Vagina (tissue), 2 donors: ENCODE data around the gene ZCCHC7. TPM values are rescaled to one million over a fixed set of nuclear protein-coding genes. Genes with fewer than 3 reads are reported as not detected.

Source experiments
- DNase-seq, 2 donors: peaks; one replicate each; pipeline ENCODE4 v3.0.0-alpha.2; 2017; ENCODE audit errors: extremely low spot score in 2 of 2
- H3K27ac ChIP-seq: fragments of 200-600 bp; sonication (generic); one replicate; pipeline ENCODE4 v1.5.1; 2019
- H3K27me3 ChIP-seq: fragments of 200-600 bp; sonication (generic); one replicate; pipeline ENCODE4 v1.5.1; 2019
- H3K36me3 ChIP-seq, 2 donors: fragments of 200-600 bp; sonication (generic); one replicate each; pipeline ENCODE4 v1.5.1; 2017 to 2019
- H3K4me1 ChIP-seq: fragments of 200-600 bp; sonication (generic); one replicate; pipeline ENCODE4 v1.5.1; 2019
- H3K4me3 ChIP-seq, 2 donors: fragments of 200-600 bp; sonication (generic); 1 replicate in 1 of 2; 2 replicates in 1 of 2; pipeline ENCODE4 v1.5.1; 2016 to 2019
- H3K9me3 ChIP-seq: fragments of 200-600 bp; sonication (generic); one replicate; pipeline ENCODE4 v1.5.1; 2019
- CTCF ChIP-seq, 3 experiments: fragments of 450-650 bp in 2 of 3; fragments of 200-600 bp in 1 of 3; sonication (generic) in 1 of 3; IDR thresholded peaks; one replicate each; pipeline ENCODE4 v1.5.1; 2017 to 2019; ENCODE audit warnings: antibody characterized with exemption in 3 of 3, mild to moderate bottlenecking in 2 of 3, moderate library complexity in 2 of 3
- POLR2A ChIP-seq, 2 donors: fragments of 450-650 bp; IDR thresholded peaks; one replicate each; pipeline ENCODE4 v1.6.1; 2017; ENCODE audit warnings: antibody characterized with exemption in 2 of 2, mild to moderate bottlenecking in 2 of 2, moderate library complexity in 2 of 2
- POLR2AphosphoS5 ChIP-seq, 2 donors: sonication (generic); formaldehyde crosslinking; IDR thresholded peaks; one replicate each; pipeline ENCODE4 v1.9.0; 2017; ENCODE audit warnings: antibody characterized with exemption in 2 of 2, mild to moderate bottlenecking in 2 of 2, low read depth in 1 of 2; ENCODE audit not compliant: insufficient read depth in 1 of 2
- intact Hi-C: fragments of 100-400 bp; cut with DNase I; formaldehyde crosslinking; loops from one replicate; pipeline ENCODE4 v1.15.1; 2023
- total RNA-seq: library from RNA; depleted of rRNA; stranded (reverse); fragments of >200 nt; gene quantifications from one replicate; pipeline ENCODE4 v1.2.3, GENCODE V29; 2016

ZCCHC7 gene
- total RNA-seq, 1 donor from 2014 or later, result 15.2 TPM

GRCh38 chr9:37383876-37384746 is 263.7 kb downstream of the ZCCHC7 start:
- intact Hi-C loops, result no loop called here
- no peak for DNase-seq
- Histone ChIP-seq H3K4me3 (no peak overlapping the region), H3K9me3 (no peaks in the 10 kb centered on the region), H3K27me3 (no peaks in the 10 kb centered on the region), H3K27ac (no peak overlapping the region), H3K4me1 (no peaks in the 10 kb centered on the region), H3K36me3 (no peaks in the 10 kb centered on the region)
- TF ChIP-seq CTCF (IDR thresholded peaks at IDR 0.05), result no peak
- TF ChIP-seq POLR2A (IDR thresholded peaks at IDR 0.05), result no peak
- TF ChIP-seq POLR2AphosphoS5 (IDR thresholded peaks at IDR 0.05; ENCODE audit: insufficient read depth in 1 of 2, low read depth in 1 of 2), result no peak

- H3K36me3 ChIP-seq, result no peaks in the 10 kb centered on the region
- DNase-seq, result no peak
- intact Hi-C loops, result no loop called here
- H3K27ac ChIP-seq, result no peak overlapping the region
- no peaks in the 10 kb centered on the region for H3K27me3 ChIP-seq
- no peak overlapping the region for H3K4me3 ChIP-seq
- H3K4me1 ChIP-seq, result no peaks in the 10 kb centered on the region
- H3K9me3 ChIP-seq, result no peaks in the 10 kb centered on the region
- no peak for TF ChIP-seq POLR2AphosphoS5 (IDR thresholded peaks at IDR 0.05; ENCODE audit: insufficient read depth in 1 of 2, low read depth in 1 of 2)
- no peak for TF ChIP-seq CTCF (IDR thresholded peaks at IDR 0.05)
- TF ChIP-seq POLR2A (IDR thresholded peaks at IDR 0.05), result no peak
Measured at GRCh38 chr9:37385286-37385685, 264.9 kb downstream of the ZCCHC7 start.

DNA sequence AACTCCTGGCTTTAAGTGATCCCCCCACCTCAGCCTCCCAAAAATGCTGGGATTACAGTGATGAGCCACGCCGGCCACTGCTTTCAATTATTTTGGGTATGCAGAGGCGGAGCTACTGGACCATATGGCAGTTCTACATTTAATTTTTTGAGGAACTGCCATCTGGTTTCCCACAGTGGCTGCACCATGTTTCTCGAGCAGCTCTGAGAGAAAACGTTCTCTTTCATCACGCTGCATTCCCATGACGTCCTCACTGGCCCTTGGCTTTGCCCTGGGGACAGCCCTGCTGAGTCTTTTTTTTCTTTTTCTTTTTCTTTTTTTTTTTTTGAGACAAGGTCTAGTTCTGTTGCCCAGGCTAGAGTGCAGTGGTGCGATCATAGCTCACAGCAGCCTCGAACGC is 266.6 kb downstream of the ZCCHC7 start:
- Histone ChIP-seq H3K4me3 (no peak overlapping the region), H3K27me3 (no peaks in the 10 kb centered on the region), H3K27ac (no peak overlapping the region), H3K4me1 (no peaks in the 10 kb centered on the region), H3K36me3 (no peaks in the 10 kb centered on the region), H3K9me3 (no peaks in the 10 kb centered on the region)
- TF ChIP-seq CTCF (IDR thresholded peaks at IDR 0.05) (no peak), POLR2AphosphoS5 (IDR thresholded peaks at IDR 0.05; ENCODE audit: insufficient read depth in 1 of 2, low read depth in 1 of 2) (no peak), POLR2A (IDR thresholded peaks at IDR 0.05) (no peak)
- intact Hi-C loops, result no loop called here
- no peak for DNase-seq

GRCh38 chr9:37390759-37391158 is 270.4 kb downstream of the ZCCHC7 start:
- Histone ChIP-seq H3K27me3 (no peaks in the 10 kb centered on the region), H3K4me1 (no peaks in the 10 kb centered on the region), H3K9me3 (no peaks in the 10 kb centered on the region), H3K36me3 (no peaks in the 10 kb centered on the region), H3K27ac (no peak overlapping the region), H3K4me3 (no peak overlapping the region)
- intact Hi-C loops, result no loop called here
- DNase-seq, result no peak
- TF ChIP-seq CTCF (IDR thresholded peaks at IDR 0.05) (no peak), POLR2A (IDR thresholded peaks at IDR 0.05) (no peak), POLR2AphosphoS5 (IDR thresholded peaks at IDR 0.05; ENCODE audit: insufficient read depth in 1 of 2, low read depth in 1 of 2) (no peak)

GRCh38 chr9:37392272-37392671 is 271.9 kb downstream of the ZCCHC7 start:
- no peaks in the 10 kb centered on the region for H3K27me3 ChIP-seq
- no peak overlapping the region for H3K27ac ChIP-seq
- TF ChIP-seq CTCF (IDR thresholded peaks at IDR 0.05) (no peak), POLR2A (IDR thresholded peaks at IDR 0.05) (no peak), POLR2AphosphoS5 (IDR thresholded peaks at IDR 0.05; ENCODE audit: insufficient read depth in 1 of 2, low read depth in 1 of 2) (no peak)
- no peak overlapping the region for H3K4me3 ChIP-seq
- H3K36me3 ChIP-seq, result no peaks in the 10 kb centered on the region
- no peak for DNase-seq
- H3K4me1 ChIP-seq, result no peaks in the 10 kb centered on the region
- intact Hi-C loops, result no loop called here
- no peaks in the 10 kb centered on the region for H3K9me3 ChIP-seq
